ENCODE data around the gene AP3S1.

AP3S1 gene

DNA sequence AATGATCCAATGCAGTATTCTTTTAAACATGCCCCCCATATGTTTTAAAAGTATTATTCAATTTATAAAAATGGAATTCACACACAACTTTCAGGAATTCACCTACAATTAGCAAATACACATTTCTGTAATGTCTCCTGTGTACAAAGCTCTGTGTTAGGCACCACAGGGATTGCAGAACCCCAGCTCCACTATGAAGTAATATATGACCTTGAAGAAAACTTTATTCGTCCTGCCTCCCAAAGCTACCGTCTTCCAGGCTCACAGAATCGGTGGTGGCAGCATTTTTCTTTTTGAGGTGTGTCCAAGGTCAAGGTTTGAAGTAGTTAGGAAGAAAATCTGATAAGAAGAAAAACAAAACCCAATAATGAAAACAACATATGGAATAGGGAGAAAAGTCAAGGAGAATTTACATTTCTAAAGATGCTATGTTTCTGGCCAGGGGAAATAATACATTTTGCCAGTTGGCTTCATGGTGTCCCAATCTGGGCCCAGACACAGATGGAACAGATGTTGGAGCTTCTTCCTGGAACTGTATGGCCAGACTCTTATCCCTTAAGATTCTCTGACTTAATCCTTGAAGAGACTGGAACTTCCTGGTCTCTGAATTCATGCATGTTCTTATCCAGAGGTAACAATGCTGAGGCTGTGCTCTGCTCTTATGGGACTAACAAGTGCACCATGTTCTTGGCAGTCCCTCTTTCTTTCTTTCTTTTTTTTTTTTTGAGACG, 98.5 kb downstream of the AP3S1 start:
- no peak for DNase-seq (ENCODE audit: low spot score)

GRCh38 chr5:115941051-115941675, 99.4 kb downstream of the AP3S1 start:
- DNase-seq (ENCODE audit: low spot score): no peak

DNA sequence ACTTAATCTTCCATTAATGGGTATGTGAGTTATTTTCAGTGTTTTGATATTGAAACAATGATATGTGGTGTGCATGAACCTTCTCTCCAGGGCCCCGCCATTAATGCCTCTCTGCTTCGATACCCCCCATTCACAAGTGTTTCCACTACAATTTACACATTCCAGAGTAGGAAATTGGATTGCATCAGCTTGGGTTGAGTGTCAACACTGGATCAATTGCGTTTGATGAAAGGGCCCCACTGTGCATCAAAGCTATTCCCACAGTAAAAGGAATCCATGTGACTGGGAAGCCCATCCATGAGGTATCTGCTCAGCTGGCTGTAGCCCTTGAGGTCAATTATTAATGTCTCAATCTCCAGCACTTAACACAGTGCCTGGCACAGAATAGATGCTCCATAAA, 102.8 kb downstream of the AP3S1 start:
- DNase-seq (ENCODE audit: low spot score): no peak

- no peak for DNase-seq (ENCODE audit: low spot score)
Measured at GRCh38 chr5:115946655-115947054, 104.9 kb downstream of the AP3S1 start.

DNA sequence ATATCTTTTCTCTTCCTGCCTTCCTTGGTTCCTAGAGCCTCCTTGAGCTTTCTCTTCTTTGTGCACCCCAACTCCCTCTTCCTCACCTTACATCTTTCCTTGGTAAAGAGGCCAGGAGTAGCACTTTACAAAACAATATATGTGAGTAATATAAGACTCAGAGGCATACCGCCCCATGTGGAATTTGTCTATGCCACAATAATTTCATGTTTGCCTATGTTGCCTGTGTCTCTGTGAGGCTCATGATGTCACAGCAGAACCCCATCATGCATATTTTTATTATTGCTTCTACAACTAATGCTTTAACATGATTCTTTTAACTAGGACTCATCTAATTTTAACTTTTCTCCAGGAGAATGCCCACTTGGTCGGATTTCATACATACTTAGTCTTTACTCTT, 105.5 kb downstream of the AP3S1 start:
- no peak for DNase-seq (ENCODE audit: low spot score)

- DNase-seq (ENCODE audit: low spot score): no peak
Measured at GRCh38 chr5:115948091-115948534, 106.4 kb downstream of the AP3S1 start.

DNA sequence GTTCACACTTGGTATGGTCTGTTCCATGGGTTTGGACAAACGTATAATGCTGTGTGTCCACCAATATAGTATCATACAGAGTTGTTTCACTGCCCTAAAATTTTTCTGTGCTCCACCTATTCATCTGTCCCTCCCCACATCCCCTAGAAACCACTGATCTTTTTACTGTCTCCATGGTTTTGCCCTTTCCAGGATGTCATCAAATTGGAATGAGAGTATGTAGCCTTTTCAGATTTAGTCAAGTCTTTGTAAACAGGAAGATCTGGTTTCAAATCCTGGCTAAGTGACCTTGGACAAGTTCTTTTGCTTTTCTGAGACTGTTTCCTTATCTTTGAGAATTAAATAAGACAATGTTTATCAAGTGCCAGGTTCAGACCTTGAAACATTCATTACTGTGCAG, 107.4 kb downstream of the AP3S1 start:
- no peak for DNase-seq (ENCODE audit: low spot score)

GRCh38 chr5:115952588-115952987, 110.9 kb downstream of the AP3S1 start:
- DNase-seq (ENCODE audit: low spot score): no peak

- no peak for DNase-seq (ENCODE audit: low spot score)
Measured at GRCh38 chr5:115954144-115954543, 112.4 kb downstream of the AP3S1 start.

- DNase-seq (ENCODE audit: low spot score): no peak
Measured at GRCh38 chr5:115956957-115957356, 115.2 kb downstream of the AP3S1 start.

GRCh38 chr5:115961381-115962238, 119.9 kb downstream of the AP3S1 start:
- no peak for DNase-seq (ENCODE audit: low spot score)

GRCh38 chr5:115962239-115962564, 120.5 kb downstream of the AP3S1 start, which contains the start of gene LVRN:
TSS of gene LVRN (plus strand) at chr5:115962475. CDS start at chr5:115962618, 143 bp downstream.
- no peak for DNase-seq (ENCODE audit: low spot score)

GRCh38 chr5:115962565-115963402, 121.0 kb downstream of the AP3S1 start:
- DNase-seq (ENCODE audit: low spot score): peak; percentile 73

- no peak for DNase-seq (ENCODE audit: low spot score)
Measured at GRCh38 chr5:115963566-115963965, 121.8 kb downstream of the AP3S1 start.

All from left forelimb (tissue), 1 donor.